Measurements from ENCODE around the gene RAPGEF1. TPM values are rescaled to one million over a fixed set of nuclear protein-coding genes. Genes with fewer than 3 reads are reported as not detected.

The RAPGEF1 gene
- total RNA-seq, 2 donors from 2014 or later = 28.6 to 63.8 TPM

- intact Hi-C loops (cut with DNase I) = no loop called here
- Histone ChIP-seq H3K9me3 (no peaks in the 10 kb centered on the region), H3K27ac (no peak overlapping the region), H3K4me3 (no peak overlapping the region), H3K27me3 (replicated peaks; ENCODE audit: insufficient read depth) (no peaks in the 10 kb centered on the region), H3K36me3 (no peaks in the 10 kb centered on the region), H3K4me1 (replicated peaks) (peaks cover 7% of the 10 kb centered on the region)
- no peak for DNase-seq (ENCODE audit: low spot score)
- 99% methylated on average over 7 of the region's 7 CpGs for WGBS
- TF ChIP-seq POLR2A (IDR thresholded peaks at IDR 0.05) (no peak), POLR2AphosphoS5 (IDR thresholded peaks at IDR 0.05) (no peak)
- TF ChIP-seq, protein P1, sequence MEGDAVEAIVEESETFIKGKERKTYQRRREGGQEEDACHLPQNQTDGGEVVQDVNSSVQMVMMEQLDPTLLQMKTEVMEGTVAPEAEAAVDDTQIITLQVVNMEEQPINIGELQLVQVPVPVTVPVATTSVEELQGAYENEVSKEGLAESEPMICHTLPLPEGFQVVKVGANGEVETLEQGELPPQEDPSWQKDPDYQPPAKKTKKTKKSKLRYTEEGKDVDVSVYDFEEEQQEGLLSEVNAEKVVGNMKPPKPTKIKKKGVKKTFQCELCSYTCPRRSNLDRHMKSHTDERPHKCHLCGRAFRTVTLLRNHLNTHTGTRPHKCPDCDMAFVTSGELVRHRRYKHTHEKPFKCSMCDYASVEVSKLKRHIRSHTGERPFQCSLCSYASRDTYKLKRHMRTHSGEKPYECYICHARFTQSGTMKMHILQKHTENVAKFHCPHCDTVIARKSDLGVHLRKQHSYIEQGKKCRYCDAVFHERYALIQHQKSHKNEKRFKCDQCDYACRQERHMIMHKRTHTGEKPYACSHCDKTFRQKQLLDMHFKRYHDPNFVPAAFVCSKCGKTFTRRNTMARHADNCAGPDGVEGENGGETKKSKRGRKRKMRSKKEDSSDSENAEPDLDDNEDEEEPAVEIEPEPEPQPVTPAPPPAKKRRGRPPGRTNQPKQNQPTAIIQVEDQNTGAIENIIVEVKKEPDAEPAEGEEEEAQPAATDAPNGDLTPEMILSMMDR (IDR thresholded peaks at IDR 0.05) = no peak
Observed at GRCh38 chr9:131612851-131613250, 127.0 kb downstream of the RAPGEF1 start.

DNA sequence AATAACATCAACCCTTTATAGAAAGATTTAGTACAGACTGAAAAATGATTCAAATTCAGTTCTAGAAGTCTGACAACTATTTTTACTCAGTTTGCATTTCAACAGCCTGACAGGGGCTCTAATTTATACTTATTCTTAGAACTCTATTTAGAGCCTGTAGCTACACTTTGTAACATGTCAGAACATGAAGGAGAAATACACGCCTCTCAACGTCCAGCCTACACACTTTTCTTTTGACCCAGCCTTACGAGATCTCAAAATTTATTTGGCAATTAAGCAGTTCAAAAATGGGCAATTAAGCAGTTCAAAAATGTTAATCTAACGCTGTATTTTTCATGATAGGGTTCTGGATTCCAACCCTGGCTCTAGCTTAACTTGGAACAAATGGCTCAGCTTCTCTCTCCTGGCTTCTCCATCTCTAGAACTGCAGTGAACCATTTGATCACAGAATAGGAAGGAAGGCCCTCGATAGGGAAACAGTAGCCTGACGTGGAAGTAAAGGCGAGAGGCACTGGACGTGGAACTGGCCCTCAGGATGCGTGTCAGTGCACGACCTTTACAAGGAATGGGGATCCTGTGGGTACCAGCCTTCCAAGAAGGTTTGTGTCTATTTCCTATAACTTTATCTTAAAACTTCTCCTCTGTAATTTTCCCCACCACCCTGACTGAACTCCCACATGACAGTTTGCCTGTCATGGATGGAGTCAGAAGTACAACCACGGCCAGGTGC, 128.1 kb downstream of the RAPGEF1 start:
- no peaks in the 10 kb centered on the region for H3K9me3 ChIP-seq
- peaks cover 7% of the 10 kb centered on the region for H3K4me1 ChIP-seq (replicated peaks)
- intact Hi-C loops (cut with DNase I) = no loop called here
- H3K27me3 ChIP-seq (replicated peaks; ENCODE audit: insufficient read depth) = no peaks in the 10 kb centered on the region
- H3K27ac ChIP-seq = no peak overlapping the region
- no peak for DNase-seq (ENCODE audit: low spot score)
- WGBS = 65% methylated on average over 11 of the region's 11 CpGs
- H3K4me3 ChIP-seq = no peak overlapping the region
- no peaks in the 10 kb centered on the region for H3K36me3 ChIP-seq
- no peak for TF ChIP-seq POLR2AphosphoS5 (IDR thresholded peaks at IDR 0.05)
- TF ChIP-seq, protein P1 (IDR thresholded peaks at IDR 0.05) = no peak
- TF ChIP-seq POLR2A (IDR thresholded peaks at IDR 0.05) = no peak

GRCh38 chr9:131610231-131610761, 129.6 kb downstream of the RAPGEF1 start:
- Histone ChIP-seq H3K4me3 (no peak overlapping the region), H3K9me3 (no peaks in the 10 kb centered on the region), H3K4me1 (replicated peaks) (peaks cover 7% of the 10 kb centered on the region), H3K27ac (peak overlapping the region; percentile 73 to 84), H3K27me3 (replicated peaks; ENCODE audit: insufficient read depth) (no peaks in the 10 kb centered on the region), H3K36me3 (no peaks in the 10 kb centered on the region)
- TF ChIP-seq, protein P1 (IDR thresholded peaks at IDR 0.05) = no peak
- 69% methylated on average over 7 of the region's 7 CpGs for WGBS
- intact Hi-C loops (cut with DNase I) = no loop called here
- DNase-seq (ENCODE audit: low spot score) = no peak

DNA sequence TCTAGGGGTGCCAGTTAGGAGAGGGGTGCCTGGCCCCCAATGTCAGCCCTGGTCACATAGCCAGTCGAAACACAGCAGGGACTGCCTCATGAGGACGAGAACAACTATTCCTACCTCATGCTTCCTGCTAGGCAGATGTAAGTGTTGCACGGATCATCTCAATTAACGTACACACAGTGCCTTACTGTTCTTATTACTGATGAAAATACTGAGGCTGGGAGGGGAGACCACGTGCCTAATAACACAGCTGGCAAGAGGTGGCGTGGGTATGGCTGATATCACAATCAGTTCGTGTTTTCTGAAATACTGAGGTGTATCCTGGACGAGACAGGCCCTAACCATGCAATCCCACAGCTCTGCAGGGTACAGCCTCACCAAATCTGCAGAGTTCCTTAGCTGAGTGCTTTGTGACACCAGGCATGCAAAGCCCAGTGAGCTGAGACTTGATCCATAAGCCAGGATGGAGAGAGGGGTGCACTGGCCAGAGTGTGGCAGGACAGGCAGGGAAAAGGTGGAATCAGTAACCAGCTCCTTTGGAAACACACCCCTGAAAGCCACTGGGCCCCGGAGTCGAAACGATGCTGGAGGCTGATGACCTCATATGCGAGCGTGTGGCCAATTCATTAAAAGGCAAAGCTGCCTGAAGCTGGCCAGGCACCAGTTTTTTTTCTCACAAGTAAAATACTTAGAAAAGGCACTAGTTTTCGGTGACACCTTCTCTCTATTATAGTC, 130.6 kb downstream of the RAPGEF1 start:
- Histone ChIP-seq H3K27me3 (replicated peaks; ENCODE audit: insufficient read depth) (no peaks in the 10 kb centered on the region), H3K4me1 (replicated peaks) (peaks cover 7% of the 10 kb centered on the region), H3K27ac (peak overlapping the region; percentile 73 to 84), H3K4me3 (no peak overlapping the region), H3K9me3 (no peaks in the 10 kb centered on the region), H3K36me3 (no peaks in the 10 kb centered on the region)
- TF ChIP-seq, protein P1 (IDR thresholded peaks at IDR 0.05) = no peak
- TF ChIP-seq POLR2AphosphoS5 (IDR thresholded peaks at IDR 0.05) (no peak), POLR2A (IDR thresholded peaks at IDR 0.05) (no peak)
- no peak for DNase-seq (ENCODE audit: low spot score)
- 24% methylated on average over 14 of the region's 14 CpGs for WGBS
- intact Hi-C loops (cut with DNase I) = loop anchor here (5.0 kb wide), 1 partner anchor 128 kb away; no protein-coding TSS in a partner anchor
